ENCODE measurements around the gene LCN1.

The LCN1 gene

GRCh38 chr9:135574943-135575342 is 53.7 kb downstream of the LCN1 start:
- no peak for DNase-seq
